ENCODE measurements around the gene CDK11A. TPM values are rescaled to one million over a fixed set of nuclear protein-coding genes. Genes with fewer than 3 reads are reported as not detected.
"Not testable (repeated sequence)": the region's sequence is repeated elsewhere in the genome, so short reads cannot be mapped to it uniquely, and the experiment has no call there.

The CDK11A gene
- total and polyA plus RNA-seq, 4 donors = 6.8 to 41.4 (median 26.2) TPM

- WGBS (ENCODE audit: insufficient coverage) = 79% methylated on average over 21 of the region's 28 CpGs
These were observed 40.0 kb downstream of the CDK11A start for GRCh38 chr1:1684031-1684681.

DNA sequence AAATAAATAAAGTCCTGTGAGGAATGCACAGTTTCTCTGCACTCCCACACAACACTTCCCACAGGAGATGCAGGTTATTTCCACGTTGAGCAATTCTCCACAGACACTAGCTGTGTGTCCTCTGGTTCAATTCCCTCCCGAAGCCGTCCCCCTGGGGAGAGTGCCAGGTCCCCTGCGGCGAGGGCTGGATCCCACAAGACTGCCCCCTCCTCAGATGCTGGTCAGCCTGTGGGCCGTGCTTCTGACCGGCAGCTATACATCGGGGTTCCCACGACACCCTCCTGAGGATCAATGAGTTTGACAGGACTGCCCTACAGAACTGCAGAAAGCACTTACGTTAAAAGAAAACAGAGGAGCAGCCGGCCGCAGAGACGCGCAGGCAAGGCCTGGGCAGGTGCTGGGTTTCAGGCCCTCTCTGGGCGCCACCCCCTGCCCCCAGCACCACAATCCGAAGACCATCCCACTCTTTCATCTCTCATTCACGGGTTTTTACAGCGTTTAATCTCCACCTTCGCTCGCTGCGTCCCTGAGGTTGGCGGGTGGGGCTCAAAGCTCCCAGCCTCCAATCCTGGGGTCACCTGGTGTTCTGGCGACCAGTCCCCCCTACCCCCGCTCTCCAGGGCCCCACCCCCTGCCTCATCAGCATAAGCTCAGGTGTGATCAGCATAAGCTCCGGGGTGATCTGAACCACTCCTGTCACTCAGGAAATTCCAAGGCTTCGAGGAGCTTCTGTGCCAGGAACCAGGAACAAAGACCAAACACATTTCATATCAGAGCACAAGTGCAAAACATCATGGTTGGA lies 40.9 kb downstream of the CDK11A start:
- no peaks in the 10 kb centered on the region for H3K27me3 ChIP-seq (ENCODE audit: control insufficient read depth, insufficient read depth, low read length)
- no peaks in the 10 kb centered on the region for H3K9me3 ChIP-seq (ENCODE audit: control insufficient read depth, insufficient read depth, low read length)
- peaks cover 17% of the 10 kb centered on the region for H3K4me1 ChIP-seq (ENCODE audit: control insufficient read depth, insufficient read depth, low read length)
- no peak overlapping the region for H3K4me3 ChIP-seq (ENCODE audit: low read depth, low read length)
- no peak for DNase-seq (ENCODE audit: low read depth in 4 of 6, low spot score in 6 of 6)
- H3K27ac ChIP-seq (ENCODE audit: low read depth, low read length) = no peak overlapping the region
- WGBS (ENCODE audit: insufficient coverage) = 52% methylated on average over 26 of the region's 26 CpGs
- H3K36me3 ChIP-seq (ENCODE audit: control insufficient read depth, insufficient read depth, low read length) = peaks cover 44% of the 10 kb centered on the region

More at GRCh38 chr1:1684031-1684681, 40.0 kb downstream of the CDK11A start:
- H3K4me3 ChIP-seq (ENCODE audit: low read depth, low read length) = no peak overlapping the region
- no peak overlapping the region for H3K27ac ChIP-seq (ENCODE audit: low read depth, low read length)
- H3K4me1 ChIP-seq (ENCODE audit: control insufficient read depth, insufficient read depth, low read length) = peaks cover 8% of the 10 kb centered on the region
- DNase-seq (ENCODE audit: low read depth in 4 of 6, low spot score in 6 of 6) = no peak
- peaks cover 38% of the 10 kb centered on the region for H3K36me3 ChIP-seq (ENCODE audit: control insufficient read depth, insufficient read depth, low read length)
- H3K27me3 ChIP-seq (ENCODE audit: control insufficient read depth, insufficient read depth, low read length) = no peaks in the 10 kb centered on the region
- no peaks in the 10 kb centered on the region for H3K9me3 ChIP-seq (ENCODE audit: control insufficient read depth, insufficient read depth, low read length)

GRCh38 chr1:1680912-1681273 lies 43.3 kb downstream of the CDK11A start:
- H3K4me3 ChIP-seq (ENCODE audit: low read depth, low read length) = no peak overlapping the region
- H3K27ac ChIP-seq (ENCODE audit: low read depth, low read length) = no peak overlapping the region
- no peaks in the 10 kb centered on the region for H3K9me3 ChIP-seq (ENCODE audit: control insufficient read depth, insufficient read depth, low read length)
- H3K4me1 ChIP-seq (ENCODE audit: control insufficient read depth, insufficient read depth, low read length) = peaks cover 28% of the 10 kb centered on the region
- WGBS (ENCODE audit: insufficient coverage) = 74% methylated on average over 11 of the region's 11 CpGs
- no peaks in the 10 kb centered on the region for H3K27me3 ChIP-seq (ENCODE audit: control insufficient read depth, insufficient read depth, low read length)
- H3K36me3 ChIP-seq (ENCODE audit: control insufficient read depth, insufficient read depth, low read length) = peaks cover 51% of the 10 kb centered on the region
- no peak for DNase-seq (ENCODE audit: low read depth in 4 of 6, low spot score in 6 of 6)

DNA sequence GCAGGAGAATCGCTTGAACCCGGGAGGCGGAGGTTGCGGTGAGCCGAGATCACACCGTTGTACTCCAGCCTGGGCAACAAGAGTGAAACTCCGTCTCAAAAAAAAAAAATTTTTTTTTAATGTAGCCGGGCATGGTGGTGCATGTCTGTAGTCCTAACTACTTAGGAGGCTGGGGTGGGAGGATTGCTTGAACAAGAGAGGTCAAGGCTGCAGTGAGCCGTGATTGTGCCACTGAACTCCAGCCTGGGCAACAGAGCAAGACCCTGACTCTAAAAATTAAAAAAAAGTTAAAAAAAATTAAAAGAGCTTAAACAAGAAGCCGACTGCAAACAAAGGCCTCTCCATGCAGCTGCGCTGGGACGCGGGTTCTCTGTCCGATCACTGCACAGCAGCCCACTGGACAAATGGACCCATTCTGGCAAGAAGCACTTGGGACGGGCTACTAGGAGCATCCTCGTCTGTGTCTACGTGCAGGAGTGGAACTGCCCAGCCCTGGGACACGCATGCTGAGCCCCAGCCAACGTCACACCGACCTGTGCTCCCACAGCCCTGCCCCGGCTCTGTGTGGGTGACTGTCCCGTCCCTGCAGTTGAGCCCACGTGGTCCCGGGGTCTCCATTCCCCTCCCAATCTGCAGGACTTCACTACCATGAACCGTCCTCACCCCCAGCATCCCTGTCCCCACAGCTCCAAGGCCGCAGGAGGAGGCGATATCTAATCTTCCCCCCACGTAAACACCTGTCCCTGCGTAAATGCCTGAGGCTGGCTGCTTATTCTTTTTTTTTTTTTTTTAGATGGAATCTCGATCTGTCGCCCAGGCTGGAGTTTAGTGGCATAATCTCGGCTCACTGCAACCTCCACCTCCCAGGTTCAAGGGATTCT lies 43.9 kb downstream of the CDK11A start:
- Histone ChIP-seq H3K36me3 (ENCODE audit: control insufficient read depth, insufficient read depth, low read length) (peaks cover 49% of the 10 kb centered on the region), H3K27me3 (ENCODE audit: control insufficient read depth, insufficient read depth, low read length) (no peaks in the 10 kb centered on the region), H3K4me1 (ENCODE audit: control insufficient read depth, insufficient read depth, low read length) (peaks cover 28% of the 10 kb centered on the region), H3K4me3 (ENCODE audit: low read depth, low read length) (no peak overlapping the region), H3K9me3 (ENCODE audit: control insufficient read depth, insufficient read depth, low read length) (no peaks in the 10 kb centered on the region), H3K27ac (ENCODE audit: low read depth, low read length) (no peak overlapping the region)
- WGBS (ENCODE audit: insufficient coverage) = 94% methylated on average over 25 of the region's 32 CpGs
- DNase-seq (ENCODE audit: low read depth in 4 of 6, low spot score in 6 of 6) = no peak

- Histone ChIP-seq H3K27ac (ENCODE audit: low read depth, low read length) (peak overlapping the region; percentile 7), H3K4me1 (ENCODE audit: control insufficient read depth, insufficient read depth, low read length) (peaks cover 28% of the 10 kb centered on the region), H3K4me3 (ENCODE audit: low read depth, low read length) (no peak overlapping the region), H3K36me3 (ENCODE audit: control insufficient read depth, insufficient read depth, low read length) (peaks cover 47% of the 10 kb centered on the region), H3K9me3 (ENCODE audit: control insufficient read depth, insufficient read depth, low read length) (no peaks in the 10 kb centered on the region), H3K27me3 (ENCODE audit: control insufficient read depth, insufficient read depth, low read length) (no peaks in the 10 kb centered on the region)
- DNase-seq (ENCODE audit: low read depth in 4 of 6, low spot score in 6 of 6) = no peak
- WGBS (ENCODE audit: insufficient coverage) = 70% methylated on average over 24 of the region's 24 CpGs
These were observed 45.4 kb downstream of the CDK11A start for GRCh38 chr1:1678581-1679380.

DNA sequence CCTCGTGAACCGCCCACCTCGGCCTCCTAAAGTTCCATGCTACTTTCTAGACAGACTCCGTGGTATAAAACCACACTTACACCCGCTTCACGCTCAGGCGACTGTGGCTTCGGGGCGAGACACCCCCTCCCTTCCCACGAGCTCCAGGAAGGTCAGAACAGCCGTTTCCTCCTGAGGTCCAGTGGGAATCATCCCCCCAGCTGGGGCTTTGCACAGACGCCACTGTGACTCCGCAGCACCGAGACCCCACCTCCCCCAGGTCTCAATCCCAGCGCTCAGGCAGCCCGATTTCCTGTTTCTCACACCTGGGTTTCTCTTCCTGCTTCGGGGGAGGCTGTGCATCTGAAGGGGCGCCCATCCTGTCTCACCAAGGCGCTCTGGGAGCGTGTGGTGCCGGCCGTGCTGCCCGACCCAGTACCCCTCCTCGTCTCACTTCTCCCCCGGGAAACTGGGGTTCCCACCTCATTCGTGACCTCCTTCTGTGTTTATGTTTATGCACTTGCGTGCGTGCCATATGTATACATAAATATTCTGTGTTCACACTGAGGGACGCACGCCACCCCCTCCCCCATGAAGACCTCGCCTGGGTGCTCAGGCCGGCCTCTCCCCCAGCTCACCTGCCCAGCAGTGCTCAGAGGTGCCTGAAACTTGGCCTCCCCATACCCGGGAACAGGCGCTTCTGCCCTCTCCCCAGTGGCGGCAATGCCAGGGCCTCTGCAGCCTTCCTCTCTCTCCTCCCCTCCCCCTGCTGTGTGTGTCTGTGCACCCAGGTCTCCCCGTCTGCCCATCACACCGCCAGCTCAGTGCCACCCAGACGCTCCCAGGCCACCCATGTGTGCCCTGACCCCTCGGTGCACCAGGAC lies 46.2 kb downstream of the CDK11A start:
- no peak overlapping the region for H3K4me3 ChIP-seq (ENCODE audit: low read depth, low read length)
- DNase-seq (ENCODE audit: low read depth in 4 of 6, low spot score in 6 of 6) = no peak
- H3K4me1 ChIP-seq (ENCODE audit: control insufficient read depth, insufficient read depth, low read length) = peaks cover 22% of the 10 kb centered on the region
- peak overlapping the region; percentile 7 for H3K27ac ChIP-seq (ENCODE audit: low read depth, low read length)
- no peaks in the 10 kb centered on the region for H3K27me3 ChIP-seq (ENCODE audit: control insufficient read depth, insufficient read depth, low read length)
- WGBS (ENCODE audit: insufficient coverage) = 93% methylated on average over 36 of the region's 39 CpGs
- H3K36me3 ChIP-seq (ENCODE audit: control insufficient read depth, insufficient read depth, low read length) = peaks cover 44% of the 10 kb centered on the region
- H3K9me3 ChIP-seq (ENCODE audit: control insufficient read depth, insufficient read depth, low read length) = no peaks in the 10 kb centered on the region

GRCh38 chr1:1676087-1676486 lies 48.1 kb downstream of the CDK11A start:
- not testable (repeated sequence) for H3K9me3 ChIP-seq (ENCODE audit: control insufficient read depth, insufficient read depth, low read length); H3K27me3 ChIP-seq (ENCODE audit: control insufficient read depth, insufficient read depth, low read length); H3K4me3 ChIP-seq (ENCODE audit: low read depth, low read length); H3K27ac ChIP-seq (ENCODE audit: low read depth, low read length); DNase-seq (ENCODE audit: low read depth in 4 of 6, low spot score in 6 of 6)
- no CpG with 5 or more reads among the region's 21 CpGs for WGBS (ENCODE audit: insufficient coverage)
- Histone ChIP-seq H3K4me1 (ENCODE audit: control insufficient read depth, insufficient read depth, low read length) (peaks cover 22% of the 10 kb centered on the region), H3K36me3 (ENCODE audit: control insufficient read depth, insufficient read depth, low read length) (peaks cover 54% of the 10 kb centered on the region)

DNA sequence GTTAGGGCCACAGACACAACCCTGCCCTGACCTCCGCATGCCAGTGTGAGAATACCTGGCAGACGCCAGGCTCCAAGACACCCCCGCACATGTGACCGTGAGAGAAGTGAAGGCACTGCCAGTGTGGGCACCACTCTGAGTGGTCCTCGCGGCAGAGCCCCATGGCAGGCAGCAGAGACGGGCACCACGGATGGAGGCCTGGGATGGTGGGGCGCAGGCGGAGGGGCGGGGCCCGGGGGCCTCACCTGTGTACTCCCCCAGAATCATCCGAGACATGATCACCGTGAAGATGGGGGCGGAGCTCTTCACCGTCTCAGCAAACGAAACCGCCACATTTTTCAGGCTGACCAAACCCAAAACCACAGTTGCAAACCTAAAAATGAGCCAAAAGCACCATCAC lies 48.9 kb downstream of the CDK11A start:
- H3K27me3 ChIP-seq (ENCODE audit: control insufficient read depth, insufficient read depth, low read length); DNase-seq (ENCODE audit: low read depth in 4 of 6, low spot score in 6 of 6); H3K4me3 ChIP-seq (ENCODE audit: low read depth, low read length); H3K27ac ChIP-seq (ENCODE audit: low read depth, low read length); H3K9me3 ChIP-seq (ENCODE audit: control insufficient read depth, insufficient read depth, low read length): not testable (repeated sequence)
- peaks cover 22% of the 10 kb centered on the region for H3K4me1 ChIP-seq (ENCODE audit: control insufficient read depth, insufficient read depth, low read length)
- WGBS (ENCODE audit: insufficient coverage) = 96% methylated on average over 5 of the region's 18 CpGs
- H3K36me3 ChIP-seq (ENCODE audit: control insufficient read depth, insufficient read depth, low read length) = peaks cover 60% of the 10 kb centered on the region
